GM18502 (cell line): ENCODE results near the gene ITM2C.

Experiments used
- ATAC-seq: cut with Tn5 transposase; IDR thresholded peaks from one replicate; pipeline ENCODE4 v1.9.1; 2021; ENCODE audit warnings: mild to moderate bottlenecking; ENCODE audit not compliant: unreplicated experiment, poor library complexity

Gene ITM2C

DNA sequence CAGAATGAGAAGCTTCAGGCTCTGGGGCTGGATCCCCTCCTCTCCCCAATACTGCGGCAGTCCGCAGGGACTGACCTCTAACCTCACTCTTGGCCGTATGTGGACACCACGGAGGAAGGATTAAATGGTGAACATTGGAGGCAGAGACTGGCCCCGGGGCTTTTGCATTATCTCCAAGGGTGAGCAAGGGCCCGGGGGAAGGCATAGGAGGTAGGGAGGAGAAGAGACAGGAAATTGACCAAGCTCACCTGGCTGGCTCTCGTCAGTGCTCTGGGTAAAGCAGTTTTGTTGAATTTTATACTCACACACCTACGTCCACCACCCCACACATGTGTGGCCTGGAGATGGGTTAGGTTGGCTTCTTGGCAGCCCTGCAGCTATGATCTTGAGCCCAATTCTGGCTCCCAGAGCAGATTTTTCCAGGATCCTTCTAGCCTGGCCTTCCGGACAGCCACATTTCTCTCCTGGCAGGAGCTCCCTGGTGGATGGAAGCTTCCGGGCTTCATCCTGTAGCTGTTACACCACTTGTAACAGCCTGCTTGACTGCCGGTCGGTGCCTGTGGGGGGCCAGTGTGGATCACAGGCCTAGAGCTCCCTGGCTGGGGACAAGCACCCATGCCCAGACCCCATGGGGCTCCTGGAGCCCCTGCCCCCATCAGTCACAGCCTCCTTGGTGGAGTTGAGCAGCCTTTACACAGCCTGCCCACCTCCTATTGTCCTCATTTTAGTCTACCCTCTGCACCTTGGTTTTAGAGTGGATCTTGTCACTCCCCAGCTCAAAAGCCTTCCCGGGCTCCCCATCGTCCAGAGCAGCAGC is 7.6 kb downstream of the ITM2C start:
- no peak for ATAC-seq

GRCh38 chr2:230872968-230873660 is 8.4 kb downstream of the ITM2C start:
- ATAC-seq, result peak; percentile 70

DNA sequence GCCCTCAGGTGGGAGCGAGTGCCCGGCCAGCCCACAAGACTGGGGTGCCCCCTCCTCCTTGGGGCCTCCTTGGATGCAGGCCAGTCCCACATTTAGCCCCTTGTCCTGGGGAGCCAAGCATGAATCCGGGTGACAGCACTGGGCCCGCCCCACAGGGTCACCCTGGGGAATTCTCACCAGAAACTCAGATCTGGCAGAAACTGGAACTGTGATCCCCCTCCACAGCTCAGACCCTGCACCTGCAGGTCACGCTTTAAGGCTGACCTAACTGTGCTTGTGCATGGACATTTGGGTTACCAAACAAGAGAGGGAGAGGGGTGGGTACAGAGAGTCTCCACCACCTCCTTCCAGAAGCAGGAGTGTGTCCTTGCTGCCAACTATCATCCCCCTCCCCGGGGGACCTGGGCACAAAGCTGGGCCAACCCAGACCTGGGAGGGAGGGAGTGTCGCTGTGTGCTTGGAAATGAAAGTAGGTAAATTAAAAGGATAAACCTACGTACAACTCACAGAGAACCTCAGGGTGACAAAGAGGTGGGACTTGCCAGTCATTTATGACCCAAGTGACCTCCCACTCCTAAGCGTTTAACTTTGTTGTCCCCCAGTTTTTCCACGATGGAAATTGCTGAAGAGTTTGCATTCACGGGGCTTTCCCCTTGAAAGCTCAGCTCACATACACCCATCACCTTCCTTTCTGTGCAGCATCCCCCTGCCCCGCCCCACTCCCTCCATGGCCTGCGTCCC is 9.1 kb downstream of the ITM2C start:
- ATAC-seq, result peak; percentile 63

GRCh38 chr2:230874456-230874855 is 9.7 kb downstream of the ITM2C start:
- ATAC-seq, result no peak

DNA sequence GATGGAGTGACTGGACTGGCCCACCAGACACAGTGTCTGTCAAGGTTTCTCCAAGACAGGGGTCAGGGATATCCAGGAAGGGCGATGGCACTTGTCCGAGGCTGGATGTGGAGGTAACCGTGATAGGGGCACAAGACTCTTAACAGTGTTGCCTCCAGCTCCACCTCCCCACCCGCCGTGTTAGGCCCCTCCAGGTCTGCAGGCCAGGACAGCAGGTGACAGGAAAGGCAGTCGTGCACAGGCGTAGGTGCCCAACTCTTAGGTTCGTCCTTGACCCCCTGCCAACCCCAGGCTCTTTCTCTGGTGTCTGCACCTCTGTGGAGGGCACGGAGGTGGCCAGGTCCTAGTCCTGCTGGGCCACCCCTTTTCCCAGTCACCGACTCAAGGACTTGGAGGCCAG is 10.1 kb downstream of the ITM2C start:
- no peak for ATAC-seq

- no peak for ATAC-seq
Observed at GRCh38 chr2:230875347-230876315, 10.9 kb downstream of the ITM2C start.

DNA sequence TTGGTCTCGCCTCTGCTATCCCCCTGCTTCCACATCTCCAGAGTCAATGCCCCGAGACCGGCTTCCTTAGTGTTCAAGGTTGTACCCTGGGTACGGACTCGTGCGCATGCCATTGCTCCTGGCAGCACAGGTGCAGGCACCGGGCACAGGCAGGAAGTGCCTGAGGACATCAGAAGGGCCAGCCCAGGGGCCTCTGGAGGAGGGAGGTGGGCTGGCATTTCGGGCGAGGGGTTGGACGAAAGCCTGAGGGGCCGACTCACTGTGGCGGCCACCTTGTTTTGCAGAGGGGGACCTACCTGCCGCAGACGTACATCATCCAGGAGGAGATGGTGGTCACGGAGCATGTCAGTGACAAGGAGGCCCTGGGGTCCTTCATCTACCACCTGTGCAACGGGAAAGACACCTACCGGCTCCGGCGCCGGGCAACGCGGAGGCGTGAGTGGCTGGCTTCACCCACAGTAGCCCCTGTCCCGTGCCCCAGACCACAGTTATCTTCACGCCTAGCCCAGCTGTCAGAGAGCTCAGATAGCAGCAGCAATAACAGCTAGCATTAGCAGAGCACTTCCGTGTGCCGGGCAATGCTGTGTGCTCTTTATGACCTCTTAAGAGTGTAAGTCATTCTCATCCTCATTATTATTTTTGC is 12.5 kb downstream of the ITM2C start:
- no peak for ATAC-seq

DNA sequence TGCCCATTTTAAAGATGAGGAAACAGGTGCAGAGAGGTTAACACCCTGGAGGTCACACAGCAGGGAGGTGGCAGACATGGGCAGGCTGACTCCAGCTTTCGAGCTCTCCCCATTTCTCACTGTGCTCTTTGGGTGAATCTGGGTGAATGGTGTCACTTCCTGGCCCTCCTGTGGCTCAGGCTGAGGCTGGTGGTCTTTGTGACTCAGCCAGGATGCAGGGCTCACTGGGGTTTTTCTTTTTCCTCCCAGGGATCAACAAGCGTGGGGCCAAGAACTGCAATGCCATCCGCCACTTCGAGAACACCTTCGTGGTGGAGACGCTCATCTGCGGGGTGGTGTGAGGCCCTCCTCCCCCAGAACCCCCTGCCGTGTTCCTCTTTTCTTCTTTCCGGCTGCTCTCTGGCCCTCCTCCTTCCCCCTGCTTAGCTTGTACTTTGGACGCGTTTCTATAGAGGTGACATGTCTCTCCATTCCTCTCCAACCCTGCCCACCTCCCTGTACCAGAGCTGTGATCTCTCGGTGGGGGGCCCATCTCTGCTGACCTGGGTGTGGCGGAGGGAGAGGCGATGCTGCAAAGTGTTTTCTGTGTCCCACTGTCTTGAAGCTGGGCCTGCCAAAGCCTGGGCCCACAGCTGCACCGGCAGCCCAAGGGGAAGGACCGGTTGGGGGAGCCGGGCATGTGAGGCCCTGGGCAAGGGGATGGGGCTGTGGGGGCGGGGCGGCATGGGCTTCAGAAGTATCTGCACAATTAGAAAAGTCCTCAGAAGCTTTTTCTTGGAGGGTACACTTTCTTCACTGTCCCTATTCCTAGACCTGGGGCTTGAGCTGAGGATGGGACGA is 13.2 kb downstream of the ITM2C start:
- ATAC-seq, result no peak

DNA sequence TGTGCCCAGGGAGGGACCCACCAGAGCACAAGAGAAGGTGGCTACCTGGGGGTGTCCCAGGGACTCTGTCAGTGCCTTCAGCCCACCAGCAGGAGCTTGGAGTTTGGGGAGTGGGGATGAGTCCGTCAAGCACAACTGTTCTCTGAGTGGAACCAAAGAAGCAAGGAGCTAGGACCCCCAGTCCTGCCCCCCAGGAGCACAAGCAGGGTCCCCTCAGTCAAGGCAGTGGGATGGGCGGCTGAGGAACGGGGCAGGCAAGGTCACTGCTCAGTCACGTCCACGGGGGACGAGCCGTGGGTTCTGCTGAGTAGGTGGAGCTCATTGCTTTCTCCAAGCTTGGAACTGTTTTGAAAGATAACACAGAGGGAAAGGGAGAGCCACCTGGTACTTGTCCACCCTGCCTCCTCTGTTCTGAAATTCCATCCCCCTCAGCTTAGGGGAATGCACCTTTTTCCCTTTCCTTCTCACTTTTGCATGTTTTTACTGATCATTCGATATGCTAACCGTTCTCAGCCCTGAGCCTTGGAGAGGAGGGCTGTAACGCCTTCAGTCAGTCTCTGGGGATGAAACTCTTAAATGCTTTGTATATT is 14.0 kb downstream of the ITM2C start:
- no peak for ATAC-seq

GRCh38 chr2:230879271-230879882 is 14.6 kb downstream of the ITM2C start:
- ATAC-seq, result no peak

GRCh38 chr2:230879891-230880290 is 15.1 kb downstream of the ITM2C start:
- no peak for ATAC-seq

- ATAC-seq, result no peak
Observed at GRCh38 chr2:230881840-230882239, 17.1 kb downstream of the ITM2C start.

GRCh38 chr2:230885463-230886130 is 20.9 kb downstream of the ITM2C start:
- no peak for ATAC-seq

DNA sequence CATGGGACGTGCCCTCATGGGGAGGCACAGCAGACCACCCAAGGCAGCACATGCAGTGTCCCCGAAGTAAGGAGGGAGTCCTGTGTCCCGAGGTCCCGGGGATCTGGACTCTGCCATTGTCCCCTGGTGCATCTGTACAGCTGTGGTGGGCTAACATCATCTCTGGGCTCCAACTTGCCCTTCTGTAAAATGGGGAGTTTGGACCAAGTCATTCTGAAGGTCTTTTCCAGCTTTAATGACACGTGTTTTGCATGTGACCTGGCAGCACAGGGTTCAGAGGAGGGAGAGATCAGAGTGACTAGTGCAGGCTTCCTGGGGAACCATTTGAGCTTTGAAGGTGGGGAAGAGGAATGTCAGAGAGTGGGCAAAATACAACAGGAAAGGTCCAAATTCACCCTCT is 21.5 kb downstream of the ITM2C start:
- no peak for ATAC-seq

DNA sequence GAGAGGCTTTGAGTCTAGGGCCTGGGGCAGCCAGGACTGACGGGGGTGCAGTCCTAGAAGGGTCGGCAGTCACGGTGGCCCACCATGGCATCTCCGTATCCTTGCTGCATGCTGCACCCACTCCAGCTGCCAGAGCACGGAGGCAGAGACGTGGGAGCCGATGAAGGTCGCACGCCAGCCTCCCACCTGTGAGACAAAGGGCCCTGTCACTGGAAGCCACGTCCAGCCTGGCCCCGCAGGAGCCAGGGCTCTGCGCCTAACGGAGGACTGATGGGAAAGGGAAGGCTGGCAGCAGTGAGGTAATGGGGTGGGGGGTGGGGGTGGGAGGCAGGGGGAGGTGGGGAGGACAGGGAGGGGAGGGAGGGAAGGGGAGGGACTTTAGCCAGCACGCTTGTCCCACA is 21.9 kb downstream of the ITM2C start:
- ATAC-seq, result no peak

DNA sequence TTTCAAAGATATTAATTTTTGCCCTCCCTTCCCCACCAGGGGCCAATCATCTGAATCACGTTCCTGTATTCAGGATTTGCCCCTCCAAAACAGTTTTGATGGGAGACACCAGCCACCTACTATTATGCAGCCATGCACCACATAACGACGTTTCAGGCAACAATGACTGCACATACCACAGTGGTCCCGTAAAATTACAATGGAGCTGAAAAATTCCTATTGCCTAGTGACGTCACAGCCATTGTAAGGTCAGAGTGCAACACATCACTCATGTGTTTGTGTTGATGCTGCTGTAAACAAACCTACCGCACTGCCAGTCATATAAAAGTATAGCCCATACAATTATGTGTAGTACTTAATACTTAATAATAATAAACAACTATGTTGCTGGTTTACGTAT is 22.6 kb downstream of the ITM2C start:
- no peak for ATAC-seq

GRCh38 chr2:230888824-230889400 is 24.2 kb downstream of the ITM2C start:
- ATAC-seq, result no peak
